GM15510 (cell line): ENCODE results near the gene ARHGAP4.

Experiments
- POLR2A ChIP-seq: IDR thresholded peaks from 3 replicates; pipeline ENCODE4 v1.6.1; 2011; ENCODE audit warnings: borderline replicate concordance; ENCODE audit not compliant: insufficient read length; ENCODE audit errors: extremely low read depth

Gene ARHGAP4

DNA sequence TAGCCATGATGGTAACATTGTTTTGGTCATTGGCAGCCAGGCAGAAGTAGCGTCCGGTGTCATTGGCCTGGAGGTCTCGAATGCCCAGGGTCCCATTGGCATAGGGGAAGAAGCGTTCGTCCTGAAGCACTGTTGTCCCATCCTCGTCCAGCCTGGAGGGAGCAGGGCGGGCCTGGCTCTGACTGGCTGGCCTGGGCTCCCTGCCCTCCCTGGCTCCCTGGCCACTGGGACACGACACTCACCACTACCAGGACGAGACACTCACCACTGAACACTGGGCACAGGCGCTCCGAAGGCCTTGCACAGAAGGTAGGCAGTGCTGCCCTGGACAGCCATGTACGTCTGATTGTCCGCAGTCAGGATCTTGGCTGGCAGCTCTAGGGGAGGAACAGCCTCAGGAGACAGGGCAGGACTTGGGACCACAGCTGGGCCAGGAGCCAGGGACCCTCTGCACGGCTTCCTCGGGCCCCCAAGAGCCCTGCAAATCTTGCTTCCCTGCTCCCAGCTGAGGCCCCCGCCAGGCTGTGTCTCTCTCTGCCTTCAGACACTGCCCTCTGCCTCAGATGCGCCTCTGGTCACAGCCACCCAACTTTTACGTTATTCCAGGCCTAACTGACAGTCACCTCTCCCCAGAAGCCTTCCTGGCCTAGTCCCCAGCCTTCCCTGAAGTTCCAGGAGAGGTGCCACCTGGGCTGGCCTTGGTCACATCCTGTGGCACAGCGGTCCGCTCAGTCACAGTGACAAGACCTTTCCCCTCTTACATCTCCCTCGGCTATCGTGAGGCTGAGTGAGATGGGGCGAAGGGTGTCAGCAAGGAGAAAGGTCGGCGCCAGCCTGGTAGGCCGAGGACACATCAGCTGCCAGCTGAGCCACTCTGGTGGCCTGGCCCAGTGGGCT is 57.2 kb downstream of the ARHGAP4 start:
- no peak for TF ChIP-seq POLR2A

DNA sequence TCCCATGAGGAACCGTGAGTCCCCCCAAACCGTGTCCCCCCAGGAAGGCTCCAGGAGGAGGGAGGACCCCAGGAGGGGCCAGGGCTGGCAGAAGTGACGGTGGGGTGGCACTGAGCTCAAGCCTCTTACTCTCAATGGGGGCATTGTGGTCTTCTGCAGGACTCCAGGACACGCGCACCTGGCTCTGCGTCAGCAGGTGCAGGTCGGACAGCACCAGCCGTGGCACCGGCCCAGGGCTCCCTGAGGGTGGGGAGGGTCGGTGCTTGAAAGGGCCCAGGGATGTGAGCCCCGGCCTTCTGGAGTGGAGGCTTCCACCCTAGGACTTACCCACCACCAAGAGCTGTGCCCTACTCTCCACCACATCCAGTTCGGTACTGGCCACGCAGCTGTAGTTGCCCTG is 58.4 kb downstream of the ARHGAP4 start:
- TF ChIP-seq POLR2A = no peak

DNA sequence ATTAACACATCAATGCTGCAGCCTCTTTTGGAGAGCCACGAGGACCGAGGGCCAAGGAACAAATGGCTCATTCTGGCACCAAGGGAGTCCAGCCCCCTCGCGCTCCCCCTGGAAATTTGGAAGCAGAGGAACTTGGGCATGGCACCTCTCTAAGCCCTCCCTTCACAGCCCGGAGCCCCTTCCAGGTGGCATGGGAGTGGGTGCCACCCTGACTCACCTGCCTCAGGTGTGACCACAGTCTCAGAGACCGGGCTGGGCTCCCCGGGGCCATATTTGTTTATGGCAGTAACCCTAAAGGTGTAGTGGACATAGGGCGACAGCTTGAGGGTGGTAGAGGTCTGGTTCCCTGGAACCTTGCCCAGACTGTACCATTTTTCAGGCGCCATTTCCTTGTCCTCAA is 58.9 kb downstream of the ARHGAP4 start:
- TF ChIP-seq POLR2A = no peak

DNA sequence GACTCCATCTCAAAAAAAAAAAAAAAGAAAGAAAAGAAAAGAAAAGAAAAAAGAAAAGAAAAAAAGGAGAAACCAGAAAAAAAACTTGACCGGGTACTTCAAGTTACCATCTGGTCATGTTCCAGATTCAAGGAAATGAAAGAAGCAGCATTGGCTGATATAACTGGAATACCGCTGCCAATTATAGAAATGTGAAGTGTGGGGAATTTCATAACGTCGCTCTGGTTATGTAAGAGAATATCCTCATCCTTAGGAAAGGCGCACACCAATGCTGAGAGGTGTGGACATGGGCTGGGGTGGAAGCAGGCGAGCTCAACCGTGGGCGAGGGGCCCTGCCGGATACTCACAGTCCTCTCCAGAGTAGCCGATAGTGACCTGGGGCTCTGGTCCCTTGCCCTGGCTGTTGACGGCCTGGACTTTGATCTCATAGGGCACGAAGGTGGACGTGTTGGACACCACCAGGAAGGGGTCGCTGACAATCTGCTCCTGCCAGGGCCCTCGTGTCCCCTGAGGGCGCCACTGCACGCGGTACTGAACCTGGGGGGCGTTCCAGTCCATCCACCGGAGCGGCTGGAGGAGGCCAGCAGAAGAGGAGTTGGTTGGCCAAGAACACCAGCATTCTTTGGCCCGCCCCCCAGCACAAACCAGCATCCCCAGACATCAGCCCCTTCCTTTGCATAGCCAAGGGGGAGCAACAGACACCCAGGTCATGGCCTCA is 59.6 kb downstream of the ARHGAP4 start:
- TF ChIP-seq POLR2A = no peak

DNA sequence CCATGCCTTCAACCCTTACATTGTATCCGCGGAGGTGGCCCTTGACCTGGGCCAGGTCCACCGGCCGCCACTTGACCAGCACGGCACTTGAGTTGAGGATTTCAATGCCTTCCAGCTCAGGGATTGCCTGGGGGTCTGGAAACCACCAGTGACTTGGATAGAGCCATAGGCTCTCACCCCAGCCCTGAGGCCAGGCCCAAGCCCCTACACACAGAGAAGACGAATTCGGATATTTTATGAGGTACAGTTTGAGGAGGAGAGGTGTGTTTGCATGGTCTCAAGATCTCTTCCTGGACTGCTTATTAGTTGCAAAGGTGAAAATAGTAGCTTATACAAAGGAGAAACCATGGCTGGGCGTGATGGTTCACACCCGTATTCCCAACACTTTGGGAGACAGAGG is 60.4 kb downstream of the ARHGAP4 start:
- TF ChIP-seq POLR2A = no peak

DNA sequence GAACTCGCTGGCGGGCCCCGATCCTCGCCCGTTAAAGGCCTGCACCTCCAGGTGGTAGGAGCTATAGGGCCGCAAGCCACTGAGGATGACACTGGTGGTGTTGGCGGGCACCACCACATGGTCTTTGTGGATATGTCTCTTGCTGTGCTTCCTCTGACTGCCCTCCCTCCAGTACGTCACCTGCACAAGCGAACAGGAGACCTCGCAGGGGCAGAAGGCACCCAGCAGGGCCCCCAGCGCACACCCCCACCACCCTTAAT is 60.8 kb downstream of the ARHGAP4 start:
- no peak for TF ChIP-seq POLR2A

DNA sequence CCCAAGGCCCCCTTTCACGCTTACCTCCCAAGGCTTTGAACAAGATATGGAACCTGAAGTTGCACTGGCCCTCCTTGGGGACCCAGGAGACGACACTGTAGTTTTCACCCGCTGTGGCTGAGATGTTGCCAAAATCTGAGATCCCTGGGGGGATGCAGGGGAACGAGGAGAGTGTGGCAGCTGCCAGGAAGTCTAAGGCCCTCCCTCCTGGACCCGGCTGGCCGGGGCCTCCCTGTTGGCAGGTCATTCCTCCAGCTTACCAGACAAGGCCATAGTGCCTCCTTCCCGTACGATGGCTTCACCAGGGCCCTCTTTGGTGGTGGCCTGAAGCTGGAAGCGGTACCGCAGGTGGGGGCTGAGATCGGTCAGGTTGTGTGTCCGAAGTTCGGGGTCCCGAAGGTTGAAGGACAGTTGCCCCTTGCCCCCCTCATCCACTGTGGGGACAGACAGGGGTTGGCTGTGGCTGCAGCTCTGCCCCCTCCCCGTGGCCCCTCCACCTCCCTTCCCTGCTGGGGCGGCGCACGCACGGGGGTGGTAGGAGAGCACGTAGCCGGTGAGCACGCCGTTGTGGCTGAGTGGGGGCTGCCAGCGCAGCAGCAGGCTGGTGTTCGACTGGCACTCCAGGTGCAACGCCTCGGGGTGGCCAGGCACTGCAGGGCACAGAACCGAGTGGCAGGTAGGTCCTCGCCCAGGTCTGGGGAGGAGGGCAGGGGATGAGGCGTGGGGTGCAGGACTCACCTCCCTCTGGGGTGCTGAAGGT is 61.3 kb downstream of the ARHGAP4 start:
- TF ChIP-seq POLR2A = no peak

DNA sequence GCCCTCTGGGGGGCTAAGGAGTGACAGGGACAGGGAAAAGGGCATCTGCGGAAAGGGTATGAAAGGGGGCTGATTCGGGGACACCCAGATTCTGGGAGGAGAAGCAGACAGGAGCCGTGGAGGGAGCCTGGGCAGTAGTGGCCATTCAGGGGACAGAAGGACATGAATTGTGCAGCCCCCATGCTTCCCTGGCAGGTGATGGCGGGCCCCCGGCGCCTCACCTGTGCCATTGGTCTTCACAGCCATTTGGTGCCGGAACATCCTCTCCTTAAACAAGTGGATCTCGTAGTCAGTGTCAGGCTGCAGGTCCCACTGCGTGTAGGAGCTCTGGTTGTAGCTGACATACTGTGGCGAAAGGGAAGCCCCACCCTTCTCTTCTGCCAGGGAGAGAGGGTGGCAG is 62.0 kb downstream of the ARHGAP4 start:
- TF ChIP-seq POLR2A = no peak

DNA sequence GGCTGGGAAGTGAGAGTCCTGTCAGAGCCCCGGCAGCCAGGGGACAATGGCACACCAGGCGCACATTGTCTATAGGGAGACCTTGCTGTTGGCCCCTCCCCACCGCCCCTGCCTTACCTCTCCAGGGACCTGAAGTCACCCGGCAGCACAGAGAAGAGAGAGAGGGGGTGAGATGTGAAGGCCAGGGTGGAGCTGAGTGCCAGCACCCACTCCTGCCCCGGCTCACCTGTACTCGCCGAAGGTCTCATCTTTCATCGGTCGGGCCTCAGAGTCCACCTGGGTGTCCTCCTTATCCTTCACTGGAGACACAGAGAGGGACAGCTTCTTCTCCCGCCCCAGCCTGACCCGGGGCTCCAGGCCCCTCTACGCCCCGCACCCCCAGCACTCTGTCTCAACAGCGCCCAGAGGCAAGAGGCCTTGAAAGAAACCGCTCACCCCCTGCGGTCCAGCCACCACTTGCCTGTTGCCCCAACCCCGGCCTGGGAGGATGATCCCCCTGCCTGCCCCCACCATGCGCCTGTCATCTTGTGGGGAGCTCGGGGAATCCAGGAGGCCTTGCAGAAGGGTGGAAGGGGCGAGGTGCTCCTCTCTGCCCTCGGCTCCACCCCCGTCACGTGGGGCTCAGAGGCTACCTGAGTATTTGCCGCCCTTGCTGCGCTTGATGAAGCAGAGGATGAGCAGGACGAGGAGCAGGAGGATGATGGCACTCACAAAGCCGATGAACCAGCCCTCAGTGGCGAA is 62.6 kb downstream of the ARHGAP4 start:
- TF ChIP-seq POLR2A = no peak

DNA sequence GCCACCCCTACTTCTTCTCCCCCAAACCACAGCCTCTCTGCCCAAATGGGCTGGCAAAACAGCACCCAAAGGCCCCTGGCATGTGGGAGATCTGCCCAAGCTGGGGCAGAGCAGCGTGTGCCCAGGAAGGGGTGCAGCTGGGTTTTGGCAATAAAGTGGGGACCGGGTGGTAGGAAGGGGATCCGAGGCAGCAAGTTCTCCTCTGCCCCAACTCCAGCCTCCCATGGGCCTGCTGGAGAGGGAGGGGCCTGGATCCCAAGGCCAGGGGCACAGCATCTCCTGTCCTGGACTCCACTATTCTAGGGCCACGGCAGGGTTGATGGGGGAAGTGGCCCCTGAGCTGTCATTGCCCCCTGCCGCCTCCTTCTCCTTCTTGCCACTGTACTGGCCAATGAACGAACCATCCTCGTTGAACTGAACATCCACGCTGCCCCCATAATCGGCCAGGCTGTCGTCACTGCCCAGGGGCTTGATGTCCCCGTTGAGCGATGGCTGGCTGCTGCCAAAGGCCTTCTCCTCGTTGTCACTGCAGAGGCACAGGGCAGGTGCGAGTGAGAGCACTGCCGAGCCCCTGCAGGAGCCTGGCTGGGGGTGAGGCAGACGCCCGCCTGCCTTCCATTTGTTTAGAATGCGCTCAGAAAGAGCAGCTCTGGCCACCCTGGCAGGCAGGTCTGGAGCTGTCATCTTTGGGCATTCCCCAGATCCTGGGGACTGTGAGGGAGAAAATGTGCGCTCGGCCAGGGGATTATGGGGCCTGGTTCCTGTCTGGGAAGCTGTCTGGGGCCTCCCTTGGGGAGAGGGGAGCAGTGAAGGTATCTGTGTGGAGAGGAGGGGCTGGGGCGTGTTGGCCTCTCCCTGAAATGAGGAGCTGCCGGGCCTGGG is 63.5 kb downstream of the ARHGAP4 start:
- TF ChIP-seq POLR2A = no peak

DNA sequence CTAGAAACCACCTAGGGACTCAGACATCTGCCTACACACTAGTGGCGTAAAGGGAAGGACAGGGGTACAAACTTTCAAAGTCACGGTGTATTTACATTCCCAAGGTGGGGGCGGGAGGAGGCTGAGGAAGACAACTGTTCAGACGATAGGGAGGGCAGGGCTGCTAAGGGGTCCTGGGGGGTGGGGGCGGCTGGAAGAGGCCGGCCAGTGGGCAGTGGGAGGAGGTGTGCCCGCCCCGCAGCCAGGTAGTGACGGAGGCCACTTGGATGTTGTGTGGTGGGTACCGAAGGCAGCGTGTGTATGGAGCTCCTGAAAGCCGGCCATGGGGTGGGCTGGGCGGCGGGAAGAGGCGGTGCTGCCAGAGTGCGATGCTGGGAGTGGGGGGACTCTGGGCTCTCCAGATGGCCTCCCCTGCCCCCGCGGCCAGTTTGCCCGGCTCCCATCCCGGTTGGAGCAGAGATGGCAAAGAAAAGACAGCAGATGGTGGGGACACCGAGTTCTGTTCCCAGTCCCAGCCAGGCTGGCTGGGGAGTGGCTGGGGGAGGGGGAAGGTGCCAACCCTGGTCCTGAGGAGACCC is 64.2 kb downstream of the ARHGAP4 start:
- no peak for TF ChIP-seq POLR2A

DNA sequence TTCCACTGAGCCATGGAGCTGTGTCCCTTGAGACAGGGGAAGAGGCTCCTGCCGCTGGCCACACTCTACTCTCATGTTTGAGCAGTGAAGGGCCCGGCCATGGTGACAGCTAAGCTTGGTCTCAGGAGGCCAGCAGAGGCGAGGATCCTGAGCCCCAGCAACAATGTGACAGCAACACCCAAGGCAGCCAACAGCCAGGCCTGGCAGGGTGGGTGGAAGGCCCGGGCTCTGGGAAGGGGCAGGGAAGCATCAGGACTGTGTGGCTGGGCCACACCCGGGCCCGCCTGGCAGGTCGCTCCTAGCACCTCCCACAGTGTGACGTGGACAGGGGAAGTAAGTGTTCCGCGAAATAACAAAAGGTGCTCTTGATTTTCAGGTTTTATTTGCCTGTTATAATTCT is 64.9 kb downstream of the ARHGAP4 start:
- TF ChIP-seq POLR2A = no peak
